GM04504 (cell line): ENCODE results near the gene MSMB.
"Not testable (repeated sequence)": the region's sequence is repeated elsewhere in the genome, so short reads cannot be mapped to it uniquely, and the experiment has no call there.

Experiments used
- DNase-seq: peaks from one replicate; pipeline ENCODE4 v3.0.0-alpha.2; 2012; ENCODE audit warnings: low read depth

The MSMB gene

GRCh38 chr10:46069771-46070463, 23.8 kb upstream of the MSMB start:
- DNase-seq = no peak

GRCh38 chr10:46068905-46069304, 22.8 kb upstream of the MSMB start:
- DNase-seq = no peak

- no peak for DNase-seq
These were observed 22.0 kb upstream of the MSMB start for GRCh38 chr10:46068117-46068516.

- no peak for DNase-seq
These were observed 18.3 kb upstream of the MSMB start for GRCh38 chr10:46064269-46064817.

- no peak for DNase-seq
These were observed 16.8 kb upstream of the MSMB start for GRCh38 chr10:46062723-46063428.

GRCh38 chr10:46060706-46061105, 14.6 kb upstream of the MSMB start:
- DNase-seq = no peak

GRCh38 chr10:46057927-46058326, 11.9 kb upstream of the MSMB start:
- not testable (repeated sequence) for DNase-seq

GRCh38 chr10:46057038-46057437, 11.0 kb upstream of the MSMB start:
- DNase-seq = no peak

GRCh38 chr10:46055771-46056170, 9.7 kb upstream of the MSMB start:
- no peak for DNase-seq

GRCh38 chr10:46053534-46054434, 7.7 kb upstream of the MSMB start:
- no peak for DNase-seq

GRCh38 chr10:46052791-46053375, 6.8 kb upstream of the MSMB start:
- no peak for DNase-seq

- no peak for DNase-seq
These were observed 6.2 kb upstream of the MSMB start for GRCh38 chr10:46052057-46052790.

- DNase-seq = no peak
These were observed 5.0 kb upstream of the MSMB start for GRCh38 chr10:46050941-46051623.

GRCh38 chr10:46049497-46049831, 3.4 kb upstream of the MSMB start:
- not testable (repeated sequence) for DNase-seq

GRCh38 chr10:46048152-46048551, 2.1 kb upstream of the MSMB start:
- no peak for DNase-seq

GRCh38 chr10:46042527-46042926, 3.5 kb downstream of the MSMB start:
- no peak for DNase-seq

GRCh38 chr10:46040004-46040403, 6.1 kb downstream of the MSMB start:
- DNase-seq = no peak

- DNase-seq = no peak
These were observed 8.8 kb downstream of the MSMB start for GRCh38 chr10:46037107-46037825.

- no peak for DNase-seq
These were observed 9.9 kb downstream of the MSMB start for GRCh38 chr10:46035923-46036849.
